Measurements from ENCODE around the gene BIRC5. TPM values are rescaled to one million over a fixed set of nuclear protein-coding genes. Genes with fewer than 3 reads are reported as not detected.

Gene BIRC5
- total RNA-seq, 1 donor from 2014 or later: 1.0 TPM

DNA sequence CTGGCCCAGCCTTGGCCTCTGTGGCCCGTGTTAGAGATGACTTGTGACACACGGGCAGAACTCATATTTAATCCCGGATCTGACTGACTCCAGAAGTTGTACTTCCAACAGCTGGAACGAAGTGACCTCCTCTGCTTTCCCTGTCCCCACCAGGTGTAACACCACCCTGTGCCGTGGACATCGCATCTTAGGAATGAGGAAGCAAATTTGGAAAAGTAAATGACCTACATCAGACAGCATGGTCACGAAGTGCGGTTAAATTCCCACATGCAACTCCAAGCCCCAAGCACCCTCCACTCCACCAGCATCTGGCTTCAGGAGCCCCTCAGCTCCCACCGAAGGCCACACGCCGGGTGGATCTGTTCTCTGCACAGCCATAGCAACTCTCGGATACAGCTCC is 30.1 kb upstream of the BIRC5 start:
- TF ChIP-seq CTCF (IDR thresholded peaks at IDR 0.05): no peak
- DNase-seq (no peak), ATAC-seq (ENCODE audit: low read depth) (no peak)
- H3K9me3 Mint-ChIP-seq: no peaks in the 10 kb centered on the region
- H3K4me3 Mint-ChIP-seq: no peak overlapping the region
- H3K36me3 Mint-ChIP-seq (ENCODE audit: low read depth): no peaks in the 10 kb centered on the region
- POLR2A ChIA-PET: interaction anchor here (2.4 to 33.1 kb wide), 2 partner anchors 9 to 43 kb away, joined by 7 to 2404 read pairs; partner anchors contain the start of genes C17orf99, TMC6 and TMC8
- no peak overlapping the region for H3K27ac Mint-ChIP-seq
- H3K27me3 Mint-ChIP-seq: no peaks in the 10 kb centered on the region
- peaks cover 33% of the 10 kb centered on the region for H3K4me1 Mint-ChIP-seq
- CTCF ChIA-PET: interaction anchor here (0.9 to 1.2 kb wide), 3 partner anchors 10 to 70 kb away, joined by 3 read pairs; no protein-coding TSS in a partner anchor
- intact Hi-C loops (cut with micrococcal nuclease): no loop called here

- Mint-ChIP-seq H3K36me3 (ENCODE audit: low read depth) (no peaks in the 10 kb centered on the region), H3K9me3 (no peaks in the 10 kb centered on the region), H3K4me1 (peaks cover 32% of the 10 kb centered on the region), H3K27me3 (no peaks in the 10 kb centered on the region), H3K27ac (no peak overlapping the region), H3K4me3 (no peak overlapping the region)
- ChIA-PET CTCF (no interaction called here), POLR2A (interaction anchor here (2.4 to 33.1 kb wide), 2 partner anchors 10 to 43 kb away, joined by 7 to 2404 read pairs; partner anchors contain the start of genes C17orf99, TMC6 and TMC8)
- intact Hi-C loops (cut with micrococcal nuclease): no loop called here
- ATAC-seq (ENCODE audit: low read depth) (no peak), DNase-seq (no peak)
- TF ChIP-seq CTCF (IDR thresholded peaks at IDR 0.05): no peak
These were observed 29.7 kb upstream of the BIRC5 start for GRCh38 chr17:78184351-78184750.

DNA sequence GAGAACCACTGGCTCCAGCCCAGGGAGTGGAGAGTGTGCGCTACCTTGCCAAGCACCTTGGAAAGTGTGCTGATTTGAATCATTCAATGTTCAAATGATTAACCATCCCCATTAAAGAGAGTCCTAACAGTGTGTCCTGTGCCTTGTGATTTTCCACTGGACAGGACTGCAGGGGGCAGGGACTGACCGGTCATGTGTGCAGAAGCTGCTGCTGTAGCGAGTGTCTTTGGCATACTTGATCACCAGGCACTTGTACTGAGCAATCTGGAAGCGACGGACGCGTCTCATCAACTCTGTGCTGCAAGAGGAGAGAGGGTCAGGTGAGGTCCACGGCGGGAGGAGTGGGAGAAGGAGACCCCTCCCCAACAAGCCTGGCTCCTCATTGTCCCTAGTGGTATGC is 29.2 kb upstream of the BIRC5 start:
- ATAC-seq (ENCODE audit: low read depth) (no peak), DNase-seq (no peak)
- Mint-ChIP-seq H3K27ac (peak overlapping the region; percentile 46), H3K4me3 (no peak overlapping the region), H3K9me3 (no peaks in the 10 kb centered on the region), H3K4me1 (peaks cover 31% of the 10 kb centered on the region), H3K36me3 (ENCODE audit: low read depth) (no peaks in the 10 kb centered on the region), H3K27me3 (no peaks in the 10 kb centered on the region)
- ChIA-PET POLR2A (interaction anchor here (2.4 to 33.1 kb wide), 3 partner anchors 9 to 44 kb away, joined by 7 to 2404 read pairs (median 42); partner anchors contain the start of genes C17orf99, TMC6 and TMC8), CTCF (no interaction called here)
- intact Hi-C loops (cut with micrococcal nuclease): no loop called here
- TF ChIP-seq CTCF (IDR thresholded peaks at IDR 0.05): no peak

GRCh38 chr17:78185981-78186691 is 27.9 kb upstream of the BIRC5 start:
- TF ChIP-seq CTCF (IDR thresholded peaks at IDR 0.05): no peak
- Mint-ChIP-seq H3K4me3 (peak overlapping the region; percentile 57), H3K36me3 (ENCODE audit: low read depth) (peaks cover under 1% of the 10 kb centered on the region), H3K9me3 (no peaks in the 10 kb centered on the region), H3K4me1 (peaks cover 23% of the 10 kb centered on the region), H3K27me3 (no peaks in the 10 kb centered on the region), H3K27ac (peak overlapping the region; percentile 54)
- ATAC-seq (ENCODE audit: low read depth) (no peak), DNase-seq (no peak)
- ChIA-PET CTCF (interaction anchor here (0.8 to 2.1 kb wide), 6 partner anchors 8 to 101 kb away, joined by 3 to 9 read pairs (median 4); no protein-coding TSS in a partner anchor), POLR2A (interaction anchor here (0.5 to 33.1 kb wide), 5 partner anchors 10 to 70 kb away, joined by 3 to 2404 read pairs (median 3); partner anchors contain the start of genes C17orf99, SYNGR2, TMC6 and TMC8)
- intact Hi-C loops (cut with micrococcal nuclease): loop anchor here (2.0 kb wide), 1 partner anchor 73 kb away; no protein-coding TSS in a partner anchor

Measured in activated B cell treated with CpG ODN at 0.5 μM for 24 hours (primary cell).